ENCODE results near the gene SCN4A.
A peak's percentile ranks its signal among the peaks of the same experiment; 100 is the strongest.
"Not testable (repeated sequence)": the region's sequence is repeated elsewhere in the genome, so short reads cannot be mapped to it uniquely, and the experiment has no call there.

Gene SCN4A

GRCh38 chr17:63984651-63985386 lies 12.1 kb upstream of the SCN4A start:
- DNase-seq: no peak

GRCh38 chr17:63984236-63984635 lies 11.5 kb upstream of the SCN4A start:
- DNase-seq: peak in 1 of 2 donors; percentile 11

DNA sequence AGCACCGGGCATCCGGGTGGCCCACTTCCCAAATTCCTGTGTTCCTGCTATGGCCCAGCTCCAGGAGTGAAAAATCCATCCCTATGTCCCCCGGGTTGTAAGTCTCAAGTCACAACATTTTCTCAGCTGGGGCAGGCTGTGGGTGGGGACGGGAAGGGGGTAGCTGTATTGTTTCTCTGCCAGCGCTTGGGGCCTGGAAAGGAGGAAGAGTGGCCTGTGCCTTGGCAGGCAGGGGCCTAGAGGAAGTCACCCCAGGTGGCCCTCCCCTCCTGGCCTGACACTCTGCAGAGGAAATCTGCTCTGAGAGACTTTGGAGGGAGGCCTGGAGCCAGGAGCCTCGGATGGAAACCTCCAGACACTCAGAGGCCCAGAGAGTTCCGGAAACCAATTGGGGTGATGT lies 10.6 kb upstream of the SCN4A start:
- DNase-seq: no peak

DNA sequence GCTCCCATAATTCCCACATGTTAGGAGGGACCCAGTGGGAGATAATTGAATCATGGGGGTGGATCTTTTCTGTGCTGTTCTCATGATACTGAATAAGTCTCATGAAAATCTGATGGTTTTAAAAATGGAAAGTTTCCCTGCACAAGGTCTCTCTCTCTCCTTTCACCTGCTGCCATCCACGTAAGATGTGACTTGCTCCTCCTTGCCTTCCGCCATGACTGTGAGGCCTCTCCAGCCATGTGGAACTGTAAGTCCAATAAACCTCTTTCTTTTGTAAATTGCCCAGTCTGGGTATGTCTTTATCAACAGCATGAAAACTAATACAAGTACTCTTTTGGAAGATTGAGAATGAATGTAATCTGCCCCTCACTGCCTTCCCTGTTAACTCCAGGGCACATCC lies 9.9 kb upstream of the SCN4A start:
- not testable (repeated sequence) for DNase-seq

DNA sequence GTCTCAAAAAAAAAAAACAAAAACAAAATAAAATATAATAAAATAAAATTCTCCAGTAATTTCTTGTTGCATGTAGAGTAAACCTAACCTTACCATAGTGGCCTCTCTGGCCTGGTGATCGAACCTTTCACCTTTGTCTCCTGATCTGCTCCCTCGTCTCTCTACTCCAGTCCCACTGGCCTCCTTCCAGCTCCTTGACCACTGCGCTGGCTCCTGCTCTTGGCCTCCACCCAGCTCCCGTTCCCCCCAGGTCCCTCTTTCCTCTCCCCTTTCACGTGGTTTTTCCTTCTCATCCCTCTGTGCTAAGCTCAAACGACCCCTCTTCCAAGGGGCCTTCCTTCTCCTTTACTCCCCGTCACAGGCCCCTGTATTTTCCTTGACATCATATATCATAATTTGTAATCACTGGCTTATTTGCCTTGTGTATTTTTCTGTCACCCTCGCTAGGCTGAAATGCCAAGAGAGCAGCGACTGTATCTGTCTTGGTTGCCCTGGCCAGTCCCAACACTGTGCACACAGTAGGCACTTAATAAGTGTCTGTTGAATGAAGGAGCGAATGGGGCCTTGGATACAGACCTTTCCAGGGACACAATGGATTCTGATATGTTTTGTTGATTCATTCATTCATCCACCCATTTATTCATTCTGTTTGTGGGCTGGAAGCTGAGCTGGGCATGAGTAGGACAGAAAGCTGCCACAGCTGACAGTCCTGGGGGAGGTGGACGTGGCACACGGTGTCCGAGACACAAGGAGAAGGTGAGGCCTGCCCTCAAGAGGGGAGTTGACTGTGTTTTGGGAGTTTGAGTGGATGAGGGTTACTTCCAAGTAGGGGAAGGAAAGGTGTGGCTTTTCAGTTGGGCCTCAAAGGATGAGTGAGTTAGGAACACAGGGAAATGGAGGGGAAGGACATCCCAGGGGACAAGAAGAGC lies 5.8 kb upstream of the SCN4A start:
- no peak for DNase-seq

GRCh38 chr17:63976702-63977101 lies 4.0 kb upstream of the SCN4A start:
- DNase-seq: no peak

- DNase-seq: no peak
Observed at GRCh38 chr17:63975541-63976092, 2.9 kb upstream of the SCN4A start.

DNA sequence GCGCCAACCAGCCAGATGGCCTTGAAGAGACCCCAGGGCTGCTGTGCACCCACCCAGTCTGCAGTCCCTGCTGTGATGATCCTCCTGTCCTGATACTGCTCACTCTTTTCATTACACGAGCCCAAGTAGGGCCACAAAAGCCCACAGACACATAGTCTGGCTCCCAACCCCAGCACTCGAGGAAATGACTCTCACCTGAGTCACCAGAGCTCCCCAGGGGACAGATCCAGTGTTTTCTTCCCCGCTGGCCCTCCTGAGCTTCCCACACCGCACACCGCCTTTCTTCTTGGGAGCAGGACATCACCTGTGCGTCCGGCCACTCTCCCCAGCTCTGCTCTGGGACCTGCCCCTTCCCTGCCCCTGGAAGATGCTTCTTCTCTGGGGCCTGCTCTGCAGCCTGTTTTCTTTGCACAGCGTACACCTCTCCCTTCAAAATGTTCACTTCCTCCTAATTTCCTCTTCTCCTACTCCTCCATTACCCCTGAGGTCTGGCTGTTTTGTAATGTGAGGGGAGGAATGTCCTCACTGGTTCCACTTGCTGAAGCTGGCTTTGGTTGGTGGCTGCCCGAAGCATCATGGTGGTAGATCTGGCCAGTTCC lies 2.0 kb upstream of the SCN4A start:
- DNase-seq: no peak

- DNase-seq: no peak
Observed at GRCh38 chr17:63973930-63974593, 1.3 kb upstream of the SCN4A start.

GRCh38 chr17:63973247-63973646 lies 529 bp upstream of the SCN4A start:
- no peak for DNase-seq

GRCh38 chr17:63969278-63969677 lies 3.4 kb downstream of the SCN4A start:
- DNase-seq: no peak

DNA sequence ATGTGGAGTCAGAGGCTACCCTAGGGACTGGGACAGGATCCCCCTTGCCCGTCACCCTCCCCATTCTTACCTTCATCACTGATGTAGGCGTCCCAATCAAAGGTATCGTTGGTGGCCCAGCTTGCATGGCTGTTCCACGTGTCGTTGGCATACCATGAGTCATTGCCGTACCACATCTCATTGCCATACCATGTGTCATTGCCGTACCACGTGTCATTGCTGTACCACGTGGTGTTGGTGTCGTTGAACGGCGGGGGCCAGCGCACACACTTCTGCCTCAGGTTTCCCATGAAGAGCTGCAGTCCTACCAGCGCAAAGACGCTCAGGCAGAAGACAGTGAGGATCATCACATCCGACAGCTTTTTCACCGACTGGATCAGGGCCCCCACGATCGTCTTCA lies 4.8 kb downstream of the SCN4A start:
- DNase-seq: no peak

DNA sequence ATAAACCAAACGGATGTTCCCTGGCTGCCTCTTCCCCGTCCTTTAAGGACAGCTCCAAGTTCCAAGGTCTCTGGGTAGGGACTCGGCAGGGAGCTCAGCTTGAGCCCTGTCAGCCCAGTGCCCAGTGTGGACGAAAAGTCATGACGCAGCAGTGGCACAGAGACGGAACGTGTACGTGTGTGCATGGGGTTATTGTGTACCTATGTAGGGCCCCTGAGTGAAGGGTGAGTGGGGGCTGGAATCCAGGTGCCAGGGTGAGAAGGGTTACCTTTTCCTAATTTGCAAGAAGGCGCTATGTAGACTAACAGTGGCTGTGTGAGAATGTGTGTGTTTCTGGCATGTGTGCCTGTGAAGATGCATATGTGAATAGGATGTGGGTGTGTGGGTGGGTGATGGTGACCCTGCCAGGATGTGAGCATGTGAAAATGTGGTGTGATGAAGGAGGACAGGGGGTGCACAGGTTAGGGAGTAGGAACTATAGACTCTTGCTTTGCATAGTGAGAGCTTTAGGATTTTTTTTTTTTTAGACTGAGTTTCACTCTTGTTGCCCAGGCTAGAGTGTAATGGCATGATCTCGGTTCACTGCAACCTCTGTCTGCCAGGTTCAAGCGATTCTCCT lies 6.0 kb downstream of the SCN4A start:
- no peak for DNase-seq

GRCh38 chr17:63963123-63963522 lies 9.6 kb downstream of the SCN4A start:
- DNase-seq: no peak

- DNase-seq: no peak
Observed at GRCh38 chr17:63962298-63962744, 10.4 kb downstream of the SCN4A start.

- DNase-seq: no peak
Observed at GRCh38 chr17:63961355-63962212, 11.1 kb downstream of the SCN4A start.

GRCh38 chr17:63960430-63960829 lies 12.3 kb downstream of the SCN4A start:
- DNase-seq: no peak

DNA sequence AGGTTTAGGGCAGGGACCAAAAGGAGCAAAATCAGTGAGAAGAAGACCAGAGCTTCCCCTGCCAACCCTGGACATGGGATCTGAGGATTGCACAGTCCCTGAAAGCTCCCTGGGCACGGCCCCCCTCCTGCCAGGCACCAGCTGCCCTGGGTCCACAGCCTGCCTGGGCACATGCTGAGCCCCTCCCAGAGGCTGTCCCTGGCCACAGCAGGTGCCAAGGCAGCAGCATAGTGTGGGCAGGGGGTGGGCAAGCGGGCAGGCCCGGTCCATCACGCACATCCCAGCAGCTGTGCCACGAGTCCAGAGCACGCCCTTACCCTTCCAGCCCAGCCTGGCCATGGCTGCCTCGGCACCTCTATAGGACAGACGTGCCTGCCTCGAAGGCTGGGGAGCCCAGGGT lies 12.7 kb downstream of the SCN4A start:
- DNase-seq: no peak

DNA sequence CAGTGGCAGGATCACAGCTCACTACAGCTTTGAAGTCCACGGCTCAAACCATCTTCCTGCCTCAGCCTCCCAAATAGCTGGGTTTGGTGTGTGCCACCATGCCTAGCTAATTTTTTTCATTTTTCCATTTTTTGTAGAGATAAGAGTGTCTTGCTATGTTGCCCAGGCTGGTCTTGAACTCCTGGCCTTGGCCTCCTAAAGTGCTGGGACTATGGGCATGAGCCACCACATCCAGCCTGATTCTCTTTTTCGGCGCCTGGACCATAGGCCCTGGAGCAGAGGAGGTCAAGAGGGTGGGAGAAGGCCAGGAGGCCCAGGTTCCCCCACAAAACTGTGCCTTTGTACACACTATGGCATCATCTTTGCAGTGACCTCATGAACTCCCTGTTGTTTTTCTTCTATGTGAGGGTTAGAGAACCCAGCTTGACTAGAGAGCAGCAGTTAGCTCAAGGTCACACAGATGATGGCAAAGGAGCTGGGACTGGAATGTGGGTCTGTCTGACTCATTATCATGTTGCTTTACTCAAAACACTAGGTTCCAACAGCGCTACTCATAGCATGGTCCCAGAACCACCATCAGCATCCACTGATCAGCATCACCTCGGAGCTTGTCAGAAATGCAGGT lies 16.3 kb downstream of the SCN4A start:
- DNase-seq: no peak

GRCh38 chr17:63955791-63956190 lies 16.9 kb downstream of the SCN4A start:
- DNase-seq: no peak

DNA sequence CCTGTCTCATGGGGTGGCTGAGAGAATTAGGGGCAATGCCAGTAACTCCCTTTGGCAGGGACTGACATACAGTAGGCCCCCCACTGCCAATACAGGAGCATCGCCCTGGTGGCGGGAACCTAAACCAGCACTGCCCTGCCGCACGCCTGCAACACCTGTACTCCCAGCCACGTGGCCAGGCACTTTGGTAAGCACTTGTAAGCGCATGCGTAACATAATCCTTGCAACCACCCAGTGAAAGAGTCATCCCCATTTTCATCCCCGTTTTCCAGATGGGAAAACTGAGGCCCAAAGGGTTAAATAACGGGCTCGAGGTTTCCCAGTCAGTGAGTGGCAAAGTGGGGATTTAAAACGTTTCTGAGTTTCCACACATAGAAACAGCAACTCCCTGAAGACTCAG lies 17.5 kb downstream of the SCN4A start:
- DNase-seq: no peak
